ENCODE results near the gene C22orf23.

The C22orf23 gene

DNA sequence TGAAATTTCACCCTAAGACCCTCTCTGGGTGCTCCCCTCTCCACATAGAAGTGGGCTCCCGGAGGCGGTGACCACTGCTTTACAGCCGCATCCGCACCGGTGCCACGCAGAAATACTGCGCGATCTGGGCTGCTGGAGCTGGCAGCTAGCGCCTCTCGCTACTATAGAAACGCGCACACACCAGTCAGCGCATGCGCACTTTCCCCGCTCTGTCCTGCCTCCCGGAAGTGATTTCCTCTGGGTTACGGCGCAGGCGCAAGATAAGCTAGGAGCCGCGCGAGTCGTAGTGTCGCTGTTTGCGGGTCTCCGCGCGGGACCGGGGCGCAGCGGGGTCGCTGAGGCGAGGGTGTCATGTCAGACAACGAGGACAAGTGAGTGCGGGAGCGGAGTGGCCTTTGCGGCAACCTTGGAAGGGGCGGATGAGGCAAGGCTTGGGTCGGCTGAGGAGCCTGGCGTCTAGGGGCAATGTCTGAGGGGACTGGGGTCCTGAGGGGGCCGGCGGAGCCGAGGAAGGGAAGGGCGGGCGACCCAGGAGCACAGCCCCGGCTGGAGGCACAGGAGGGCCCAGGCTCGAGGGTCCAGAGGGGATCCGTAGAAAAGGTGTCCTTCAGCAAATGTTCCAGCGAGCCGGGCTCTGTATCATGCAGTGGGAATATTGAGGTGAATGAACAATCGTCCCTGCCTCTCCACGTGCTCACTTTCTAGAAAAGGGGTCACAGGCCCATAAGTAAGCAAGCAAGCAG lies at the start of gene C22orf23, which contains the start of gene POLR2F:
Gene C22orf23 (minus strand): TSS at position 165 of the 743 bp plus-strand sequence. CDS start 452 bp downstream, outside the sequence.
Gene POLR2F (plus strand): TSS at position 263 of the 743 bp plus-strand sequence. CDS start 89 bp downstream, at position 352.
- intact Hi-C loops (cut with DNase I), result no loop called here
- DNase-seq, result peak; percentile 84 to 98 (median 93)

DNA sequence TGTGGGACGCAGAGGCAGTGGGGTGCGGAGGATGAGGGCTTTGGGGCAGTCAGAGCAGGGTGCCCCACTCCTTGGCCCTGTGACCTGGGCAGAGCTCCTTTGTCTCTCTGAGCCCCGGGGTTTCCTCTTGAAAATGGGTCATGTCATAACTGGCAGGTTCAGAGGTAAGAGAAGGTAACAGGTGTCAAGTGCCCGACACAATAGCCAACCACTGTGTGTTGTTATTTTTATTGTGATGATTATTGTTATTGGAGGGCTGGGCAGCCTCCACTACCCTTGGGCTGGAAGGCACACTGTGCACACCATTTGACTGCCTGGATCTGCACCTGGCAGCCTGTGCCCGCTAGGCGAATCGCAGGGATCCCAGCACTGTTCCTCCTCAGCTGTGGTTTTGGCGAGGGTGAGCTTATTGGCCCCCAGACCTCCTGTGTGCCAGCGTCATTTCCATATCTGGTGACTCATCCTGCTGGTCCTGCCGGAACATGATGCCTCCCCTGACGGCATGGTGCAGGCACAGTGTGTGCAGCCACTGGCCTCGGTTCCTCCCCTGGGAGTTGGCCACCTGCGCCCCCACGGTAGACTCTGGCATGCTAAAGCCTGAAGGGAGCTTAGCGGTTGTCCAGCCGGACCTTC lies 46.4 kb upstream of the C22orf23 start:
- intact Hi-C loops (cut with DNase I), result no loop called here
- DNase-seq, result peak in 33 of 42 donors; percentile 36 to 89 (median 62)

DNA sequence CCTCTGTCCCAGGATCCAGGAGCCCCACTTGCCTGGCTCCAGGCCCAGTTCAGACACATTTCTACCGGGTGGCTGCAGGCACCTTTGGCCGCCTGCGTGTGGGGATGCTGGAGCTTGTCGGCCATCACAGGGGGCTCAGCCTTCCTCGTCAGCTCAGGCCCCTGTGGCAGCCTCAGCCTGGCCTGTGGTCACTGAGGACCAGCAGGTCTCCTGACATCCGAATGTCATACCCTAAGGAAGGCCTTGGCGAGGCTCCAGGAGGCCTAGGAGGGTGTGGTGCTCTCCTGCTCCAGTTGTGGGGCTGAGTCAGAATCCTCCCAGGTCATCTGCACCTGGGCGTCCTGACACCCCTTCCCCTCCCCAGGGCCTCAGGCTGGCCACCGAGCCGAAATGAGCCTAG lies 45.8 kb upstream of the C22orf23 start:
- intact Hi-C loops (cut with DNase I), result no loop called here

DNA sequence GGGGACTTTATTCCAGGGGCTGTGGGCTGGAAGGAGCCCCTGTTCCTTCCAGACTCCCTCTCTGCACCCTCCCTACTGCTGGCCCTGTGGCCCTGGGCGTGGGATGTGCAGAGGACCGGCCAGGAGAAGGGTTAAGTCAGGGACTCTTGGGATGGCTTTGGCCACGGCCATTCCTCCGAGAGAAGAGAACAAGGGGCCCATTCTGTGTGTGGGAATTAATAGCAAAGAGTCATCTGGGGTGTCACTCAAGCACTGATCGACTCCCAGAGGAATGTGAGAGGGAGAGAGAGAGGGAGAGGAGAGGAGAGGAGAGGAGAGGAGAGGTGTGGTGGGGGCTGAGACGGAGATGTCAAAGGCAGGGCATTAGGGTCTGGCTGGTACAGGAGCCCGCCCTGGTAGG lies 45.1 kb upstream of the C22orf23 start:
- DNase-seq, result peak in 26 of 42 donors; percentile 37 to 86 (median 68)
- intact Hi-C loops (cut with DNase I), result no loop called here

More for the DNA sequence above, 45.8 kb upstream of the C22orf23 start:
- peak in 2 of 42 donors; percentile 38 to 51 for DNase-seq

DNA sequence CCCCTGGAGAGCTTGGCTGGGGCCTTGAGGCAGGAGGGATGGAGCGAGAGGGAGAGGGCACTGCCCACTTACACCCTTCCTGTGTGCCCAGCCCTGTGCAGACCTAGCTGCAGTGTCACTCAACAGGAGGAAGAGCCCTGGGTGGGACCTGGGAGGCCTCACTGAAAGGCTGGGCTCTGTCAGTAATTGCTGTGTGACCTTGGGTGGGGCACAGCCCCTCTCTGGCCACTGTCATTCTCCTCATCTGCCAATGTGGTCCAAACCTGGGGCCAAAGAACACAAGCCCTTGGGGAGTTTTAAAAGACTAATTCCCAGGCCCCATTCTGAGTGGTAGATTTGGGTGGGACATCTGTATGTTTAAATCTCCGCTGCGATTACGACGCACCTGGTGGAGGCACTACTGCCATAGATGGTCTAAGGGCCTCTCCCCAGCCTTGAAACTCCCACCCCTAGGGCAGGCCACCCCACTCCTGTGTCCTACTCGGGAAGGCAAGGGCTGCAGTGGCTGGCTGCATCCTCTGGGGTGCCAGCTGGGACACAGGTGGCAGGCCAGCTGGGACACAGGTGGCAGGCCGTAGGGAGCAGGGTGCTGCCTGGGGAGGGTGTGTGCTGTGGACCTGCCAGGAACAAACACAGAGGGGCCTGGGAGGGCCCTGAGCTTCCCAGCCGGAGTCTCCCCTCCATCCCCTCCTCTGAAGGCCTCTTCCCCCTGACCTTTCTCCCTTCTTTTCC lies 43.3 kb upstream of the C22orf23 start:
- DNase-seq, result peak in 1 of 42 donors; percentile 30
- intact Hi-C loops (cut with DNase I), result no loop called here

DNA sequence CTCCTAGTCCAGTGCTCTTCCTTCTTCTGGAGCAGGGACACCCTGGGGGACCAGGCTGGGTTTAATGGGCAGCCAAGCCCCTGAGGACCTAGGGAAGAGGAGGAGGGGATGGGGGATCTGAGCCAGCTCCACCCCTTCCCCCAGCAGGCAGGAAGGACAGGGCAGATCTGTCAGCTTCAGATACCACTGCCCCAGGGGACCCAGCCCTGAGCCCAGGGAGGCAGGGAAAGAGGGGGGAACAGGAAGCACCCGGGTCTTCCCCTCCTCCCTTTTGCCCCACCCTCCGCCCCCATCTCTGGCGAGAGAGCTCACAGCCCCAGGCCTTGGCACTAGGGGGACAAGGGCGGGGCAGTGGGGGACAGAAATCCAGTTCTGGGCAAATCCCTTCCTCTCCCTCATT lies 42.7 kb upstream of the C22orf23 start:
- peak in 1 of 42 donors; percentile 46 for DNase-seq
- intact Hi-C loops (cut with DNase I), result no loop called here

DNA sequence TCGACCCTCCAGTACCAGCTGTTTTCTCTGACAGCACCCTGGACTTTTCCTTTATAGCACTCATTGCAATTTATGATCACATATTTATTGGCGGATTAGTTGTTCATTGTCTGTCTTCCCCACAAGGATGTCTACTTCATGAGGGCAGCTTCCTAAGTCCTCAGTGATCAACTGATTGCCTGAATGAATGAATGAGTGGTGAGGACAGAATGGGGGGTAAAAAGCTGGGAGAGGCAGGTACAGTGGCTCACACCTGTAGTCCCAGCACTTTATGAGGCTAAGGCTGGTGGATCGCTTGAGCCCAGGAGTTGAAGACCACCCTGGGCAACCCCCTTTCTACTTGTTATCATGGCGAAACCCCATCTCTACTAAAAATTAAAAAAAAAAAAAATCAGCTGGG lies 42.1 kb upstream of the C22orf23 start:
- DNase-seq, result no peak
- intact Hi-C loops (cut with DNase I), result no loop called here

DNA sequence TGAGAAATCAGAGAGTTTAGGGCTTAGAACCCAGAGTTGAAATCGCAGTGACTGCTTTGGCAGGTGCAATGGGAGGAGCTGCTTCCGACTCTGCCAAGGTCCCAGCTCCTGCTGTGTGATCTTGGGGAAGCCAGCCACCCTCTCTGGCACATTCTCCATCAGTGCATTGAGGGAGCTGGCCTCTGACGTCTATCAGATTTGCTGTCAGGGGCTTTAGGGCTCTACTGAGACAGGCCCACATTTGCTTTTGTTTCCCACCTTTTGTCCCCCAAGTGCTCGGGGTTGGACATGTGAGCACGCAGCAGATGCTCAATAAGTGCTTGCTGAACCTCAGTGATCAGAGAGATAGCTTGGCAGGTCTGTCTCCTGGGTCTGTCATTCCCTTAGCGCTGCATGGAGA lies 41.6 kb upstream of the C22orf23 start:
- intact Hi-C loops (cut with DNase I), result no loop called here
- no peak for DNase-seq

DNA sequence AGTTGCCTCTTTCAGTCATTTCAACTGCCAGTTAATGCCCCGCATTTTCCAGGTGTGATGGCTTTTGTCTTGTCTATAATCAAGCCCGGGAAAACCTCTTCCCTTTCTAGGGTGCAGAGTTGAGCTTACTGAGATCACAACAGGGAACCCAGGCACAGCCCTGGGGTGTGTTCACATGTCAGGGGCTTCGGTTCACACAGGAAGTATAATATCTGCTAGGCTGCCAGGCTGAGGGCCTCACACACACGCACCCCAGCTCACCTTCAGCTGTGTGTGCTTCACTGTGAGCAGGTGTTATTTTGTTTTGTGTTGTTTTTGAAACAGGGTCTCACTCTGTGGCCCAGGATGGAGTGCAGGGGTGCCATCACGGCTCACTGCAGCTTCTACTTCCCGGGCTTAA lies 40.6 kb upstream of the C22orf23 start:
- intact Hi-C loops (cut with DNase I), result no loop called here

DNA sequence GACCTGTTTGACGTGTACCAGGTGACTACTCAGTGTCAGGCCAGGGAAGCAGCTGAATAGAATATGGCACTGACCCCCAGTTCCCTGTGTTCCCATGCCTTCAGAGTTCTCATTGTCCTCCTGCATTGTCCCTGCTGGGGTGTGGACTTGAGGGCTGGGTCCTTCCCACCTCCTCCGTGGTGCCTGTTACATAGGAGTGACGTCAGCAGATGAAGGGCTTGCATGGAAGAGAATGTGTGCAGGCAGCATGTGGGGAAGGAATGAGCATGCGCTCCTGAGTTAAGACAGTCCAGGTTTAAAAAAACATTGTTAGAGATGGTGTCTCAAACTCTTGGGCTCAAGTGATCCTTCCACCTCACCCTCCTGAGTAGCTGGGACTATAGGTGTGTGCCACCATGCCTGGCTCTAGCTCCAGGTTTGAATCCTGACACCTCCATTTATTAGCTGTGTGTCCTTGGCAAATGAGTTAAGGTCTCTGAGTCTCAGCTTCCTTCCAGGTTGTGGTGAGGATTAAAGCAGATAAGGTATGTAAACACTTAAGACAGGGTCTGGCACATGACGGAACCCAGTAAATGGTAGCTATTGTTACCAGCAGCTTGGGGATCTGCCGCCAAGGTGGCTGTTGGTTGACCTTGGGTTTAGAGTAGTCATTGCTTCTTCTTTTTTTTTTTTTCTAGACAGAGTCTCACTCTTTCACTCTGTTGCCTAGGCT lies 38.5 kb upstream of the C22orf23 start:
- DNase-seq, result no peak
- intact Hi-C loops (cut with DNase I), result no loop called here

More for the DNA sequence above, 40.6 kb upstream of the C22orf23 start:
- no peak for DNase-seq

DNA sequence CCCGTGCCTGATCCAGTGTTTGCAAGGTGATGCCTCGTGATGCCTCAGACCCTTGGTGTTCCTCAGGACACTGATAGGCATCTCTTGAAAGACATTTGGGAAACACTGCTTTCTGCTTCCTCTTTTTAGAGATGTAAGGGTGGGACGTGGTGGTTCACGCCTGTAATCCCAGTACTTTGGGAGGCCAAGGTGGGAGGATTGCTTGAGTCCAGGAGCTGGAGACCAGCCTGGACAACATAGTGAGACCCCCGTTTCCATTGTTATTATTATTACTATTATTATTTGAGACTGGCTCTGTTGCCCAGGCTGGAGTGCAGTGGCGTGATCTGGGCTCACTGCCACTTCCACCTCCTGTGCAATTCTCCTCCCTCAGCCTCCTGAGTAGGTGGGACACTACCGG lies 37.5 kb upstream of the C22orf23 start:
- no peak for DNase-seq
- intact Hi-C loops (cut with DNase I), result no loop called here

DNA sequence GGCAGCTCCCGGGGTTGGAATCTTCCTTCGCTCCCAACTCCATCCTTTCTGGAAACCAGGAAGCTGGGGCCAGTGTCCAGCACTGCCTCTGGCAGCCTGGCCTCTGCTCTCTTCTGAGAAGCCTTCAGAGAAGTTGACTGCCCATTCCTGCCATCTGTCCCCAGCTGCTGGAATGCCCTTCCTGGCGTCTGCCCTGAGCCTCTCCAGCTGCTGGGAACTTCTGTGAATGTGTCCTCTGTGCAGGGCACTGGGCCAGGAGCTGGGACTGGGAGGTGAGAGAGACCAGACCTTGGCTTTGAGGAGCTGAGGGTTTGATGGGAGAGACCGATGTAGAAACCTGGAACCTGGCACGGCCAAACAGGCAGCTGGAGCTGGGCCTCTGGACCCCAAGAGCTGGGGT lies 36.9 kb upstream of the C22orf23 start:
- intact Hi-C loops (cut with DNase I), result no loop called here
- DNase-seq, result peak in 3 of 42 donors; percentile 36 to 68 (median 56)

DNA sequence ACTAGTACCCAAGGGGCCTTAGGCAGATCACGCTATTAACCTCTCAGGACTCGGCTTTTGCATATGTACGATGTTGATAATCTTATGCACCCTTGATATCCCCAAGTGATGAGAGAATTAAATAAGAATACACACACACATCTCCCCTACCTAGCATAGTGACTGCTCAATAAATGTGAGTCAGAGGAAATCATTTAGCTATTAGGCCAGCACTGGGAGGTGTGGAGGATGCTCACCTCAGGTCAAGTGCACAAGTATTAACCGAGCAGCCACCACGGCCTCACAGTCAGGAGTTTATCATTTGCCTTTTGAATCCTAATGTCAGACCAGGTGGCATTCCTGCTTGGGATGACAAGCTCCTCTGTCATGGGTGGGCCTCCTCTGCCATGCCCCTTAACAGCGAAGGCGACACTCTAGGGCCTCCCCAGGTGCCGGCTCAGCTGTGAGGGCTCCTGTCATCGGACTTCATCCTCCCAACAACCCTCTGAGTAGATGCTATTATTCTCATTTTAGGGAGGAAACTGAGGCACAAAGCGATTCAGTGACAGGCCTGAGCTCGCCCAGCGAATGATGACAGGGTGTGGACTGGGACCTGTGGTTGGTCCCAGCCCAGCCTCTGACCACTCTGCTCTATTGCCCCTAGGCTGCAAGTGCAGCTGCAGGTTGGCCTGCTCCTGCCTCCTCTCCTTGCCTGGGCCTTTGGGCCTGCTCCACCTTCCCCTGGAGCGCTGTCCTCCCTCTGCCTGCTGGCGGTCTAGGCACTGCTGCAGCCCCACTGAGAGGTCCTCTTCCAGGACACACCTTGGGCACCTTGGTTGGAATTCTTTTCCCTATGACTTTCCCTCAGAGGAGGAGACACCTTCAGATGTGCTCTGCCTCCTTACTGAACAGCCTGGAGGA lies 36.0 kb upstream of the C22orf23 start:
- no peak for DNase-seq
- intact Hi-C loops (cut with DNase I), result no loop called here

DNA sequence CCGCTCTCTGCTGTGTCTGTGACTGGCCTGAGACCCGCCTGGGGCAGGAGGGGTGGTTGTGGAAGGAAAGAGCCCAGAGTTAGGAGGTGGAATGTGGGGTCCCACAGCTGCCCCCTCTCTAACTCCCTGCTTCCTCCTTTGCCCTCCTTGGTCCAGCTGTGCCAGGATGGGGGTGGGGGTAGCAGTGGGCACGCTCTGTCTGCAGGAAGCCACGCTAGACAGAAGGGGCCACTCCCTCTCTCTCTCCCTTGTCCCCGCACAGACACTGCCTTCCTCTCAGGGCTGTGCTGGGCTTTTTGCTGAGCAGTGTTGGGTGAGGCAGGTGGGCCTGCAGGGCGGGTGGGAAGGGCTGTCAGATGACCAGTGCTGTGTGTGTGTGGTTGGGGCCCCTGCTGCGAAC lies 33.0 kb upstream of the C22orf23 start:
- DNase-seq, result peak in 4 of 42 donors; percentile 41 to 72 (median 48)
- intact Hi-C loops (cut with DNase I), result no loop called here

DNA sequence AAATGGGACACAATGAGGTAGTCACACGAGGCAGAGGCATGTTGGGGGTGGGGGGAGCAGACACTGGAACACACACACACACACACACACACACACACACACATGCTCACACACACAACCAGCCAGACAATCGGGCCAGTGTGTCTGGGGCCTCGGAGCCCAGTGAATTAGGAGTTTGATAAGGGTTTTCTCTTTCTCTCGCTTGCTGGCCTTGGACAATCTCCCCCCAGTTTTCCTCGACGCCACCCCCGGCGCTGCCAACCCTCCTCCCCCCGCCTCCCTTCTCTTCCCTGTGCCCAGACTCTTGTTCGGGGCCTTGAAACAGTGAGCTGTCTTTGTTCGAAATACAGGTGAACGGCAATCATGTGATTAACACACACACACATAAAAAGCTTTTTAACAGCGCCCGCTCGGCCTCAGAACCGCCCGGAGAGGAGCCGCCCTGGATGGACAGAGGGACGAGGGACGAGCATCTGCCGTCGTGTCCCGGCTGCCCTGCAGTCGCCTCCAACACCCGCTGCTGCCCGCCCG lies 32.4 kb upstream of the C22orf23 start:
- intact Hi-C loops (cut with DNase I), result loop anchor here (2.0 kb wide), 1 partner anchor 31 kb away; no protein-coding TSS in a partner anchor
- DNase-seq, result peak; percentile 66 to 94 (median 86)

DNA sequence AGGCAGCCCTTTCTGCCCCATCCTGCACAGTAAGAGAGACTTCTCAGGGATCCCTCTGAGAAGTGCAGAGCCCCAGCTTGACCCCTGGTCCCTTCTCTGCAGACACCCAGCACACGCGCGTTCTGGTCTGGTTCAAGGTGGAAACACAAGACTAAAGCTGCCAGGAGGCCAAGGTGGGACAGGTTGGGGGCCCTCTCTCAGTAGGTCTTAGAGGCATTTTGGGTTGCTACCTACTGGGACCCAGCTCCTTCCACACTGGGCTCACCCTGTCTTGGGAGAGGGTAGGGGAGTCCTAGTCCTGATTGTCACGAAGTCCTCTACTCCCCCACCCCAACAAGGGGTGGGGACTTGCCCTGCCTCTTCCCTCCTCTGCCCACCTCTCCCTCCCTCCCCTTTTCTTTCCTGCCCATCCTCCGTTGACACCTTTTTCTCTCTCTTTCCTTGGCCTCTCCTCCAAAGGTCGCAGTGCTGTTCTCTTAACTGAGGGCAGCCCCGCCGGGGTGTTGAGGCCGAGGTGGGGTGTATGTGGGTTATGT lies 31.7 kb upstream of the C22orf23 start:
- intact Hi-C loops (cut with DNase I), result loop anchor here (2.0 kb wide), 1 partner anchor 32 kb away; no protein-coding TSS in a partner anchor
- DNase-seq, result peak in 3 of 42 donors; percentile 29 to 58 (median 36)
